Measurements from ENCODE around the gene GGT6. TPM values are rescaled to one million over a fixed set of nuclear protein-coding genes. Genes with fewer than 3 reads are reported as not detected.
A peak's percentile ranks its signal among the peaks of the same experiment; 100 is the strongest.

Gene GGT6
- total and polyA plus RNA-seq, 4 donors = 2.8 to 12.3 (median 7.4) TPM

DNA sequence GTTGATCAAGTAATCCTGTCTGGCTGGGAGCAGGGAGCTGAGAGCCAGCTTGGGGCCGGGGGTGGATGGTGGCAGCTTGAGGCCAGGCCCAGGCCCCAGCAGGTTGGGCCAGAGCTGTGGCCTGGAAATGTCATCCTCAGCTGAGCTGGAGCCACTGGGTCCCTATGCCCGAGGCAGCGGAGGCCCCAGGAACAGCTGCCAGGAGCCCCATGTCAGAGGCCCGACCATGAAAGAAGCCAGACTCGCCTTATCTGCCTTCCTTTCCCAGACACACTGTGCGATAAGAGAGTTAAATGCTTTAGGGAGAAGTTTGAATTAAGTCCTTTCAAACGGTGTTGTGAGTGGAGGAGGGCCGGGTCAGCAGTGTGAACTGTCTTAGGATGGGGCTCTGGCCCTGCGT is 27.4 kb upstream of the GGT6 start:
- H3K27ac ChIP-seq (ENCODE audit: low read depth in 1 of 2, low read length in 1 of 2) = no peak overlapping the region
- WGBS, 2 donors = 72 to 74% methylated on average over 9 of the region's 9 CpGs
- H3K4me1 ChIP-seq (ENCODE audit: control insufficient read depth in 5 of 5, insufficient read depth in 5 of 5, low read length in 5 of 5) = peaks cover 0 to 63% (median 15%) of the 10 kb centered on the region in 5 donors
- peaks cover 0 to 2% (median 0%) of the 10 kb centered on the region in 4 donors for H3K9me3 ChIP-seq (ENCODE audit: control insufficient read depth in 4 of 4, insufficient read depth in 3 of 4, low read length in 3 of 4)
- no peaks in the 10 kb centered on the region for H3K36me3 ChIP-seq (ENCODE audit: control insufficient read depth in 4 of 4, insufficient read depth in 4 of 4, low read length in 4 of 4)
- peak overlapping the region in 1 of 2 donors; percentile 16 for H3K9ac ChIP-seq (ENCODE audit: insufficient read depth in 1 of 2, low read length in 2 of 2)
- TF ChIP-seq, protein P1, sequence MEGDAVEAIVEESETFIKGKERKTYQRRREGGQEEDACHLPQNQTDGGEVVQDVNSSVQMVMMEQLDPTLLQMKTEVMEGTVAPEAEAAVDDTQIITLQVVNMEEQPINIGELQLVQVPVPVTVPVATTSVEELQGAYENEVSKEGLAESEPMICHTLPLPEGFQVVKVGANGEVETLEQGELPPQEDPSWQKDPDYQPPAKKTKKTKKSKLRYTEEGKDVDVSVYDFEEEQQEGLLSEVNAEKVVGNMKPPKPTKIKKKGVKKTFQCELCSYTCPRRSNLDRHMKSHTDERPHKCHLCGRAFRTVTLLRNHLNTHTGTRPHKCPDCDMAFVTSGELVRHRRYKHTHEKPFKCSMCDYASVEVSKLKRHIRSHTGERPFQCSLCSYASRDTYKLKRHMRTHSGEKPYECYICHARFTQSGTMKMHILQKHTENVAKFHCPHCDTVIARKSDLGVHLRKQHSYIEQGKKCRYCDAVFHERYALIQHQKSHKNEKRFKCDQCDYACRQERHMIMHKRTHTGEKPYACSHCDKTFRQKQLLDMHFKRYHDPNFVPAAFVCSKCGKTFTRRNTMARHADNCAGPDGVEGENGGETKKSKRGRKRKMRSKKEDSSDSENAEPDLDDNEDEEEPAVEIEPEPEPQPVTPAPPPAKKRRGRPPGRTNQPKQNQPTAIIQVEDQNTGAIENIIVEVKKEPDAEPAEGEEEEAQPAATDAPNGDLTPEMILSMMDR (IDR thresholded peaks at IDR 0.05; ENCODE audit: control extremely low read depth, extremely low read depth) = no peak
- ATAC-seq (ENCODE audit: insufficient read depth, low FRiP score) = no peak
- DNase-seq = peak in 1 of 3 donors; percentile 51
- no peaks in the 10 kb centered on the region for H3K27me3 ChIP-seq (ENCODE audit: control insufficient read depth in 3 of 3, insufficient read depth in 3 of 3, low read length in 2 of 3)
- no peak overlapping the region for H3K4me3 ChIP-seq

DNA sequence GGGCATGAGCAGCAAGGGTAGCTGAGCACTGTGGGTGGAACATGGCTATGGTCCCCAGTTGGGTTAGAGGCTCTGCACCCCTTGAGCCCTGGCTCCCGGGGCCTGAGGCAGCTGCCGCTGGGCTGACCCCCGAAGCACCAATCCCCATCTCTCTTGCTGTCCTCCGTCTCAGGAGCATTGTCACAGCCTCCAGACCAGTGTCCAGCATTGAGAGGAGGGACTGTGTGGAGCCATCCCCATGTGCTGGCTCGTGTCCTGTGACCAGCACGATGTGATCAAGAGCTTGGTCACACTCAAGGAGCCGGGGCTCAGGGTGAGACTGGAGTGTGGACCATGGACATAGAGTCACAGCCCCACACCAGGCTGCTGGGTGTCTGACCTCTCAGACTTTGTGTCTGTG is 26.8 kb upstream of the GGT6 start:
- 89 to 93% methylated on average over 7 of the region's 7 CpGs for WGBS, 2 donors

DNA sequence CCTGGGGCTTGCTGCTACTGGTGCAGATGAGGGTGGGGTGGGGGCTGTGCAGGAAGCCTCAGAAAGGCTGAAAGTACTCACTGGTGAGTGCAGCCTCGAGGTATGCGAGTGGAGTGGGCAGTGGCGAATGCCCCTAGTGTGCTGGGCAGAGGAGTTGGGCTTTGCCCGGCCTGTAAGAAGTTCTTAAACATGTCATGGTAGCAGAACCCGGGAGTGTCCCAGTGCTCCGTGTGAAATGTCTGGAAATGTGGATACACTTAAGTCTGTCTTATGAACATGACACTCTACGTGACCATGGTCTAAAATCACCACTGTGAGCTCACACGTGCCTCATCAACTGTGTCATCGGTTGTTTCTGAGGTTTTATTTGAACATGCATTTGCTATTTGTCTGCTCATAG is 25.7 kb upstream of the GGT6 start:
- Histone ChIP-seq H3K27me3 (ENCODE audit: control insufficient read depth in 3 of 3, insufficient read depth in 3 of 3, low read length in 2 of 3) (no peaks in the 10 kb centered on the region), H3K4me3 (no peak overlapping the region), H3K9me3 (ENCODE audit: control insufficient read depth in 4 of 4, insufficient read depth in 3 of 4, low read length in 3 of 4) (peaks cover 0 to 2% (median 0%) of the 10 kb centered on the region in 4 donors), H3K36me3 (ENCODE audit: control insufficient read depth in 4 of 4, insufficient read depth in 4 of 4, low read length in 4 of 4) (no peaks in the 10 kb centered on the region), H3K4me1 (ENCODE audit: control insufficient read depth in 5 of 5, insufficient read depth in 5 of 5, low read length in 5 of 5) (peaks cover 0 to 50% (median 15%) of the 10 kb centered on the region in 5 donors), H3K27ac (ENCODE audit: low read depth in 1 of 2, low read length in 1 of 2) (no peak overlapping the region), H3K9ac (ENCODE audit: insufficient read depth in 1 of 2, low read length in 2 of 2) (no peak overlapping the region)
- TF ChIP-seq, protein P1 (IDR thresholded peaks at IDR 0.05; ENCODE audit: control extremely low read depth, extremely low read depth) = no peak
- ATAC-seq (ENCODE audit: insufficient read depth, low FRiP score) = no peak
- 84 to 88% methylated on average over 9 of the region's 9 CpGs for WGBS, 2 donors
- DNase-seq = no peak

More for the DNA sequence above, 26.8 kb upstream of the GGT6 start:
- DNase-seq (no peak), ATAC-seq (ENCODE audit: insufficient read depth, low FRiP score) (no peak)
- H3K9me3 ChIP-seq (ENCODE audit: control insufficient read depth in 4 of 4, insufficient read depth in 3 of 4, low read length in 3 of 4) = peaks cover 0 to 2% (median 0%) of the 10 kb centered on the region in 4 donors
- no peaks in the 10 kb centered on the region for H3K36me3 ChIP-seq (ENCODE audit: control insufficient read depth in 4 of 4, insufficient read depth in 4 of 4, low read length in 4 of 4)
- H3K4me3 ChIP-seq = no peak overlapping the region
- H3K9ac ChIP-seq (ENCODE audit: insufficient read depth in 1 of 2, low read length in 2 of 2) = no peak overlapping the region
- TF ChIP-seq, protein P1 (IDR thresholded peaks at IDR 0.05; ENCODE audit: control extremely low read depth, extremely low read depth) = no peak
- H3K27me3 ChIP-seq (ENCODE audit: control insufficient read depth in 3 of 3, insufficient read depth in 3 of 3, low read length in 2 of 3) = no peaks in the 10 kb centered on the region
- H3K4me1 ChIP-seq (ENCODE audit: control insufficient read depth in 5 of 5, insufficient read depth in 5 of 5, low read length in 5 of 5) = peaks cover 0 to 61% (median 15%) of the 10 kb centered on the region in 5 donors
- peak overlapping the region in 1 of 2 donors; percentile 16 for H3K27ac ChIP-seq (ENCODE audit: low read depth in 1 of 2, low read length in 1 of 2)

DNA sequence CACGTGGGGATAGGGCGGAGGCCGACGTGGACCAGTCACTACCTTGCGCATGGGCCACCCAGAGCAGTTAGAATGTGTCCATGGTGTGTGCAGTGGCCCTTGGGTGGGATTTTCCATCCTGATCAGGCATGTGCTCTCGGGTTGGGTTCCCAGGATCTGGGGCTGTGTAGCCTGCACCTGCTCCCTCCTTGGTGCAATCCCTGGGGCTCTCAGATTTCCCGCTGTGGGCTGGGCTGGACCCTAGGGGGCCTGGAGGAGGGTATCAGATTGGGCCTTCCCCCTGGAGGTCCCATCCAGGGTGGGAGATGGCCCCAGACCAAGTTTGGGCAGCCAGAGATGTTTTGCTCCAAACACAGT is 25.2 kb upstream of the GGT6 start:
- TF ChIP-seq, protein P1 (IDR thresholded peaks at IDR 0.05; ENCODE audit: control extremely low read depth, extremely low read depth) = no peak
- H3K27me3 ChIP-seq (ENCODE audit: control insufficient read depth in 3 of 3, insufficient read depth in 3 of 3, low read length in 2 of 3) = no peaks in the 10 kb centered on the region
- peaks cover 0 to 2% (median 0%) of the 10 kb centered on the region in 4 donors for H3K9me3 ChIP-seq (ENCODE audit: control insufficient read depth in 4 of 4, insufficient read depth in 3 of 4, low read length in 3 of 4)
- peak overlapping the region in 1 of 2 donors; percentile 34 for H3K9ac ChIP-seq (ENCODE audit: insufficient read depth in 1 of 2, low read length in 2 of 2)
- no peaks in the 10 kb centered on the region for H3K36me3 ChIP-seq (ENCODE audit: control insufficient read depth in 4 of 4, insufficient read depth in 4 of 4, low read length in 4 of 4)
- WGBS, 2 donors = 77 to 78% methylated on average over 7 of the region's 7 CpGs
- H3K27ac ChIP-seq (ENCODE audit: low read depth in 1 of 2, low read length in 1 of 2) = no peak overlapping the region
- H3K4me3 ChIP-seq = no peak overlapping the region
- no peak for ATAC-seq (ENCODE audit: insufficient read depth, low FRiP score)
- DNase-seq = no peak
- H3K4me1 ChIP-seq (ENCODE audit: control insufficient read depth in 5 of 5, insufficient read depth in 5 of 5, low read length in 5 of 5) = peaks cover 0 to 49% (median 15%) of the 10 kb centered on the region in 5 donors
